ENCODE results near the gene SART3.
"Not testable (repeated sequence)": the region's sequence is repeated elsewhere in the genome, so short reads cannot be mapped to it uniquely, and the experiment has no call there.

Gene SART3

GRCh38 chr12:108498136-108498535 is 62.8 kb downstream of the SART3 start:
- H3K4me3 ChIP-seq (ENCODE audit: low read depth, low read length) = no peak overlapping the region

GRCh38 chr12:108495823-108496579 is 65.0 kb downstream of the SART3 start:
- no peak overlapping the region for H3K4me3 ChIP-seq (ENCODE audit: low read depth, low read length)

GRCh38 chr12:108495054-108495453 is 65.9 kb downstream of the SART3 start:
- H3K4me3 ChIP-seq (ENCODE audit: low read depth, low read length) = no peak overlapping the region

GRCh38 chr12:108491256-108491655 is 69.7 kb downstream of the SART3 start:
- H3K4me3 ChIP-seq (ENCODE audit: low read depth, low read length) = no peak overlapping the region

- not testable (repeated sequence) for H3K4me3 ChIP-seq (ENCODE audit: low read depth, low read length)
Observed at GRCh38 chr12:108487029-108487428, 73.9 kb downstream of the SART3 start.

- not testable (repeated sequence) for H3K4me3 ChIP-seq (ENCODE audit: low read depth, low read length)
Observed at GRCh38 chr12:108485371-108485770, 75.6 kb downstream of the SART3 start.

- no peak overlapping the region for H3K4me3 ChIP-seq (ENCODE audit: low read depth, low read length)
Observed at GRCh38 chr12:108484845-108485244, 76.1 kb downstream of the SART3 start.

- no peak overlapping the region for H3K4me3 ChIP-seq (ENCODE audit: low read depth, low read length)
Observed at GRCh38 chr12:108484431-108484830, 76.5 kb downstream of the SART3 start.

- no peak overlapping the region for H3K4me3 ChIP-seq (ENCODE audit: low read depth, low read length)
Observed at GRCh38 chr12:108483213-108484059, 77.5 kb downstream of the SART3 start.

- H3K4me3 ChIP-seq (ENCODE audit: low read depth, low read length) = no peak overlapping the region
Observed at GRCh38 chr12:108482717-108483212, 78.2 kb downstream of the SART3 start.

GRCh38 chr12:108479364-108480070 is 81.5 kb downstream of the SART3 start:
- H3K4me3 ChIP-seq (ENCODE audit: low read depth, low read length) = no peak overlapping the region

GRCh38 chr12:108478611-108479206 is 82.3 kb downstream of the SART3 start:
- no peak overlapping the region for H3K4me3 ChIP-seq (ENCODE audit: low read depth, low read length)

- H3K4me3 ChIP-seq (ENCODE audit: low read depth, low read length) = no peak overlapping the region
Observed at GRCh38 chr12:108477881-108478259, 83.1 kb downstream of the SART3 start.

- H3K4me3 ChIP-seq (ENCODE audit: low read depth, low read length) = no peak overlapping the region
Observed at GRCh38 chr12:108477055-108477880, 83.7 kb downstream of the SART3 start.

GRCh38 chr12:108475396-108475795 is 85.6 kb downstream of the SART3 start:
- H3K4me3 ChIP-seq (ENCODE audit: low read depth, low read length) = no peak overlapping the region

- H3K4me3 ChIP-seq (ENCODE audit: low read depth, low read length) = no peak overlapping the region
Observed at GRCh38 chr12:108473400-108474055, 87.4 kb downstream of the SART3 start.

Data from iPS-11a (cell line).